PC-9 (cell line): ENCODE results near the gene SARNP. TPM values are rescaled to one million over a fixed set of nuclear protein-coding genes. Genes with fewer than 3 reads are reported as not detected.

Experiments
- BruUV-seq: library from RNA; stranded (reverse); fragments of 400-500 nt; replicated peaks from 2 replicates; lab custom pipeline; 2021; lab: Mats Ljungman, UMichigan
- CTCF ChIA-PET: fragments of 300-600 bp; sonication (Branson Sonifier 250); formaldehyde crosslinking; loops from one replicate; lab custom pipeline; 2022; ENCODE audit warnings: antibody characterized with exemption; lab: Charles Lee
- POLR2A ChIA-PET: fragments of 300-600 bp; sonication (Branson Sonifier 250); formaldehyde crosslinking; loops from one replicate; lab custom pipeline; 2022; ENCODE audit warnings: antibody characterized with exemption; ENCODE audit not compliant: unreplicated experiment; lab: Charles Lee
- DNase-seq, 2 experiments: peaks; one replicate each; pipeline versions ENCODE4 v3.0.0 to v3.0.0-alpha.2; 2015 to 2022; ENCODE audit warnings: mixed read lengths in 1 of 2
- H2AFZ ChIP-seq: fragments of 200-600 bp; sonication (generic); 2 replicates; pipeline ENCODE4 v1.8.1; 2017; ENCODE audit warnings: antibody characterized with exemption
- H3F3A ChIP-seq: fragments of 200-600 bp; sonication (generic); 2 replicates; pipeline ENCODE4 v1.8.1; 2017; ENCODE audit warnings: antibody characterized with exemption, mild to moderate bottlenecking, low read depth; ENCODE audit not compliant: insufficient read depth
- H3K27ac ChIP-seq: fragments of 200-600 bp; sonication (generic); 2 replicates; pipeline ENCODE4 v1.6.1; 2016; ENCODE audit warnings: mixed run types
- H3K27me3 ChIP-seq: fragments of 200-600 bp; sonication (generic); 2 replicates; pipeline ENCODE4 v1.6.1; 2016; ENCODE audit warnings: low read depth, mixed run types; ENCODE audit not compliant: insufficient read depth
- H3K36me3 ChIP-seq: fragments of 200-600 bp; sonication (generic); 2 replicates; pipeline ENCODE4 v1.6.1; 2016; ENCODE audit warnings: low read depth, mixed run types
- H3K4me1 ChIP-seq: fragments of 200-600 bp; sonication (generic); replicated peaks from 2 replicates; pipeline ENCODE4 v1.6.1; 2016; ENCODE audit warnings: mixed run types; ENCODE audit not compliant: insufficient read depth
- H3K4me2 ChIP-seq: fragments of 200-600 bp; sonication (generic); 2 replicates; pipeline ENCODE4 v1.6.1; 2017; ENCODE audit warnings: mixed run types
- H3K4me3 ChIP-seq: fragments of 200-600 bp; sonication (generic); 2 replicates; pipeline ENCODE4 v1.6.1; 2016; ENCODE audit warnings: mixed run types
- H3K79me2 ChIP-seq: fragments of 200-600 bp; sonication (generic); 2 replicates; pipeline ENCODE4 v1.6.1; 2017; ENCODE audit warnings: low read depth, mixed run types
- H3K9me2 ChIP-seq: fragments of 200-600 bp; sonication (generic); 2 replicates; pipeline ENCODE4 v1.8.1; 2017; ENCODE audit warnings: mild to moderate bottlenecking; ENCODE audit not compliant: insufficient read depth
- H3K9me3 ChIP-seq: fragments of 200-600 bp; sonication (generic); 2 replicates; pipeline ENCODE4 v1.8.1; 2016; ENCODE audit warnings: low read depth; ENCODE audit not compliant: insufficient read depth
- H4K20me1 ChIP-seq: fragments of 200-600 bp; sonication (generic); 2 replicates; pipeline ENCODE4 v1.8.1; 2017; ENCODE audit not compliant: insufficient read depth
- CTCF ChIP-seq: fragments of 200-600 bp; sonication (generic); conservative IDR thresholded peaks from 2 replicates; pipeline ENCODE4 v1.6.1; 2017; ENCODE audit warnings: mixed run types, antibody characterized with exemption, mild to moderate bottlenecking, moderate library complexity
- EZH2 ChIP-seq: fragments of 200-600 bp; sonication (generic); IDR thresholded peaks from 2 replicates; pipeline ENCODE4 v1.8.0; 2017; ENCODE audit warnings: antibody characterized with exemption, low read depth
- intact Hi-C: fragments of 100-400 bp; cut with micrococcal nuclease; formaldehyde crosslinking; loops from one replicate; pipeline ENCODE4 v1.10.0; 2022; ENCODE audit not compliant: unreplicated experiment
- total RNA-seq: library from RNA; stranded (reverse); gene quantifications from 2 replicates; pipeline ENCODE4 v1.2.3, GENCODE V29; 2021

SARNP gene
- total RNA-seq, 1 experiment from 2014 or later: 74.8 TPM

- no TSS peak for BruUV-seq
- no peaks in the 10 kb centered on the region for H3K4me1 ChIP-seq
- peaks cover 5% of the 10 kb centered on the region for H3F3A ChIP-seq
- no peaks in the 10 kb centered on the region for H3K9me3 ChIP-seq
- no peak for TF ChIP-seq CTCF
- H4K20me1 ChIP-seq: no peaks in the 10 kb centered on the region; the same call in none of the 2 replicates
- no peaks in the 10 kb centered on the region for H3K9me2 ChIP-seq
- H3K36me3 ChIP-seq: peaks cover 57% of the 10 kb centered on the region
- POLR2A ChIA-PET: no interaction called here
- H3K27ac ChIP-seq: no peak overlapping the region
- H3K27me3 ChIP-seq: no peaks in the 10 kb centered on the region
- H3K4me3 ChIP-seq: no peak overlapping the region
- intact Hi-C loops: no loop called here
- 0 out of 2 replicates have a peak, but pooled peaks cover 4% of the 10 kb centered on the region for H3K79me2 ChIP-seq
- no peak for DNase-seq
- CTCF ChIA-PET: interaction anchor here (0.5 kb wide), 1 partner anchor 15 kb away, joined by 3 read pairs; no protein-coding TSS in a partner anchor
- no peak overlapping the region for H3K4me2 ChIP-seq
- H2AFZ ChIP-seq: no peak overlapping the region
Measured at GRCh38 chr12:55797550-55797949, 20.0 kb downstream of the SARNP start.

GRCh38 chr12:55797068-55797467, 20.5 kb downstream of the SARNP start:
- intact Hi-C loops: no loop called here
- Histone ChIP-seq H3K27ac (no peak overlapping the region), H3K9me2 (no peaks in the 10 kb centered on the region), H3K4me2 (no peak overlapping the region), H3K27me3 (no peaks in the 10 kb centered on the region), H3K36me3 (peaks cover 57% of the 10 kb centered on the region), H3K79me2 (0 out of 2 replicates have a peak, but pooled peaks cover 4% of the 10 kb centered on the region), H3K9me3 (no peaks in the 10 kb centered on the region), H3F3A (peaks cover 5% of the 10 kb centered on the region), H2AFZ (no peak overlapping the region), H3K4me1 (no peaks in the 10 kb centered on the region), H4K20me1 (no peaks in the 10 kb centered on the region; the same call in none of the 2 replicates), H3K4me3 (no peak overlapping the region)
- POLR2A ChIA-PET: no interaction called here
- DNase-seq: no peak
- TF ChIP-seq CTCF (peak; percentile 55), EZH2 (no peak)
- no TSS peak for BruUV-seq
- CTCF ChIA-PET: interaction anchor here (0.5 kb wide), 1 partner anchor 15 kb away, joined by 3 read pairs; no protein-coding TSS in a partner anchor

- no peaks in the 10 kb centered on the region for H3K4me1 ChIP-seq
- no TSS peak for BruUV-seq
- TF ChIP-seq EZH2 (no peak), CTCF (no peak)
Measured at GRCh38 chr12:55795950-55796349, 21.6 kb downstream of the SARNP start.

More at GRCh38 chr12:55795950-55796349, 21.6 kb downstream of the SARNP start:
- no peak for DNase-seq
- intact Hi-C loops: no loop called here
- ChIA-PET CTCF (no interaction called here), POLR2A (no interaction called here)
- Histone ChIP-seq H2AFZ (no peak overlapping the region), H3K27me3 (no peaks in the 10 kb centered on the region), H3K9me3 (no peaks in the 10 kb centered on the region), H3K27ac (no peak overlapping the region), H3K36me3 (peaks cover 50% of the 10 kb centered on the region), H3K79me2 (no peaks in the 10 kb centered on the region), H3K9me2 (no peaks in the 10 kb centered on the region), H4K20me1 (peaks cover 6% of the 10 kb centered on the region), H3K4me3 (no peak overlapping the region), H3F3A (peaks cover 5% of the 10 kb centered on the region; the same call in 1 of the 2 replicates), H3K4me2 (no peak overlapping the region)
